ENCODE results near the gene ANAPC4. TPM values are rescaled to one million over a fixed set of nuclear protein-coding genes. Genes with fewer than 3 reads are reported as not detected.

The ANAPC4 gene
- total and polyA plus RNA-seq, 9 donors: 18.7 to 106 (median 34.4) TPM

- no peak overlapping the region for H3K27ac ChIP-seq
- intact Hi-C loops (cut with DNase I): no loop called here
- 42 to 59% (median 56%) methylated on average over 1 of the region's 1 CpG for WGBS, 3 donors
- no peak overlapping the region for H3K4me3 ChIP-seq
- no peaks in the 10 kb centered on the region for H3K4me1 ChIP-seq (ENCODE audit: insufficient read depth)
- TF ChIP-seq POLR2A (IDR thresholded peaks at IDR 0.05): no peak
- H3K9me3 ChIP-seq: no peaks in the 10 kb centered on the region
- H3K36me3 ChIP-seq: no peaks in the 10 kb centered on the region
- no peaks in the 10 kb centered on the region for H3K27me3 ChIP-seq
- DNase-seq: no peak
These were observed 77.4 kb downstream of the ANAPC4 start for GRCh38 chr4:25454476-25454875.

GRCh38 chr4:25457053-25457715 is 80.1 kb downstream of the ANAPC4 start:
- intact Hi-C loops (cut with DNase I): no loop called here
- DNase-seq: no peak
- H3K27me3 ChIP-seq: no peaks in the 10 kb centered on the region
- no peaks in the 10 kb centered on the region for H3K36me3 ChIP-seq
- no peak overlapping the region for H3K4me3 ChIP-seq
- no peaks in the 10 kb centered on the region for H3K9me3 ChIP-seq
- WGBS, 3 donors: 87 to 88% (median 87%) methylated on average over 3 of the region's 3 CpGs
- no peak overlapping the region for H3K27ac ChIP-seq
- TF ChIP-seq POLR2A (IDR thresholded peaks at IDR 0.05): no peak
- no peak for TF ChIP-seq EP300 (IDR thresholded peaks at IDR 0.05)
- no peak for TF ChIP-seq CTCF (IDR thresholded peaks at IDR 0.05)
- H3K4me1 ChIP-seq (ENCODE audit: insufficient read depth): no peaks in the 10 kb centered on the region

- H3K27ac ChIP-seq: no peak overlapping the region
- intact Hi-C loops (cut with DNase I): no loop called here
- H3K27me3 ChIP-seq: no peaks in the 10 kb centered on the region
- no peak overlapping the region for H3K4me3 ChIP-seq
- no peak for TF ChIP-seq CTCF (IDR thresholded peaks at IDR 0.05)
- TF ChIP-seq POLR2A (IDR thresholded peaks at IDR 0.05): no peak
- TF ChIP-seq EP300 (IDR thresholded peaks at IDR 0.05): no peak
- no peaks in the 10 kb centered on the region for H3K36me3 ChIP-seq
- H3K4me1 ChIP-seq (ENCODE audit: insufficient read depth): no peaks in the 10 kb centered on the region
- no peak for DNase-seq
- H3K9me3 ChIP-seq: no peaks in the 10 kb centered on the region
- 77 to 79% (median 79%) methylated on average over 11 of the region's 11 CpGs for WGBS, 3 donors
These were observed 90.1 kb downstream of the ANAPC4 start for GRCh38 chr4:25466966-25467697.

- Histone ChIP-seq H3K36me3 (no peaks in the 10 kb centered on the region), H3K4me1 (ENCODE audit: insufficient read depth) (no peaks in the 10 kb centered on the region), H3K4me3 (no peak overlapping the region), H3K27ac (no peak overlapping the region), H3K9me3 (no peaks in the 10 kb centered on the region), H3K27me3 (no peaks in the 10 kb centered on the region)
- DNase-seq: no peak
- TF ChIP-seq POLR2A (IDR thresholded peaks at IDR 0.05): no peak
- no peak for TF ChIP-seq EP300 (IDR thresholded peaks at IDR 0.05)
- TF ChIP-seq CTCF (IDR thresholded peaks at IDR 0.05): no peak
- 82 to 90% (median 85%) methylated on average over 5 of the region's 5 CpGs for WGBS, 3 donors
- intact Hi-C loops (cut with DNase I): no loop called here
These were observed 90.8 kb downstream of the ANAPC4 start for GRCh38 chr4:25467843-25468242.

Other genes with a start within 250 kb of the ANAPC4 start
- gene SEPSECS, start 216.8 kb upstream of the ANAPC4 start, total RNA-seq: 10 to 100 TPM in 3 of 7 donors, 1 to 10 TPM in 4; 4.0 to 11.0 (median 8.8) TPM
- gene SEPSECS, start 216.8 kb upstream of the ANAPC4 start, polyA plus RNA-seq: 1 to 10 TPM; 4.7 to 5.5 TPM
- gene PI4K2B, start 143.2 kb upstream of the ANAPC4 start, total RNA-seq: 10 to 100 TPM in 1 of 7 donors, 1 to 10 TPM in 6; 7.3 to 10.1 (median 9.2) TPM
- gene PI4K2B, start 143.2 kb upstream of the ANAPC4 start, polyA plus RNA-seq: 1 to 10 TPM; 4.7 to 4.9 TPM
- gene ZCCHC4, start 64.5 kb upstream of the ANAPC4 start, total RNA-seq: 10 to 100 TPM in 4 of 7 donors, 1 to 10 TPM in 3; 8.7 to 17.0 (median 10.5) TPM
- 1 to 10 TPM; 5.7 to 8.3 TPM for gene ZCCHC4, start 64.5 kb upstream of the ANAPC4 start, polyA plus RNA-seq